Cerebellar cortex (tissue), 1 donor: ENCODE results near the gene PSORS1C1.
"Not testable (repeated sequence)": the region's sequence is repeated elsewhere in the genome, so short reads cannot be mapped to it uniquely, and the experiment has no call there.

ENCODE experiments used
- DNase-seq: peaks from one replicate; pipeline ENCODE4 v3.0.0-alpha.2; 2015; ENCODE audit warnings: low spot score

PSORS1C1 gene

GRCh38 chr6:31158863-31159855, 44.6 kb downstream of the PSORS1C1 start:
- no peak for DNase-seq

- no peak for DNase-seq
These were observed 46.9 kb downstream of the PSORS1C1 start for GRCh38 chr6:31161216-31162126.

GRCh38 chr6:31162463-31163165, 48.0 kb downstream of the PSORS1C1 start:
- DNase-seq: peak; percentile 67

- DNase-seq: no peak
These were observed 49.3 kb downstream of the PSORS1C1 start for GRCh38 chr6:31163922-31164321.

- not testable (repeated sequence) for DNase-seq
These were observed 50.0 kb downstream of the PSORS1C1 start for GRCh38 chr6:31164475-31165063.

GRCh38 chr6:31165064-31165832, 50.6 kb downstream of the PSORS1C1 start:
- not testable (repeated sequence) for DNase-seq

- no peak for DNase-seq
These were observed 51.4 kb downstream of the PSORS1C1 start for GRCh38 chr6:31165986-31166385.

- no peak for DNase-seq
These were observed 54.0 kb downstream of the PSORS1C1 start for GRCh38 chr6:31168606-31169005.

GRCh38 chr6:31169123-31169857, 54.7 kb downstream of the PSORS1C1 start:
- no peak for DNase-seq

GRCh38 chr6:31169858-31170599, 55.4 kb downstream of the PSORS1C1 start:
- DNase-seq: not testable (repeated sequence)

GRCh38 chr6:31170600-31170881, 55.9 kb downstream of the PSORS1C1 start, which contains the start of gene POU5F1:
TSS of gene POU5F1 (minus strand) at chr6:31170682. CDS start at chr6:31170620, 62 bp downstream.
- DNase-seq: no peak

- DNase-seq: no peak
These were observed 56.5 kb downstream of the PSORS1C1 start for GRCh38 chr6:31170987-31171671.

GRCh38 chr6:31171931-31172905, 57.6 kb downstream of the PSORS1C1 start:
- DNase-seq: no peak

GRCh38 chr6:31172973-31173384, 58.4 kb downstream of the PSORS1C1 start:
- no peak for DNase-seq

GRCh38 chr6:31173406-31173805, 58.8 kb downstream of the PSORS1C1 start:
- DNase-seq: no peak

GRCh38 chr6:31174378-31174777, 59.8 kb downstream of the PSORS1C1 start:
- no peak for DNase-seq

- no peak for DNase-seq
These were observed 61.4 kb downstream of the PSORS1C1 start for GRCh38 chr6:31175971-31176370.
